SJCRH30 (cell line): ENCODE results near the gene ERMAP. TPM values are rescaled to one million over a fixed set of nuclear protein-coding genes. Genes with fewer than 3 reads are reported as not detected.
"Not testable (repeated sequence)": the region's sequence is repeated elsewhere in the genome, so short reads cannot be mapped to it uniquely, and the experiment has no call there.

Experiments used
- DNase-seq, 2 experiments: peaks; one replicate each; pipeline ENCODE4 v3.0.0-alpha.2; 2015 to 2020
- H3K27ac ChIP-seq: fragments of 250-450 bp; sonication (Bioruptor Pico); 2 replicates; pipeline ENCODE4 v1.5.1; 2020; ENCODE audit warnings: mild to moderate bottlenecking, moderate library complexity
- H3K27me3 ChIP-seq: fragments of 250-450 bp; sonication (Bioruptor Pico); 2 replicates; pipeline ENCODE4 v1.5.1; 2020; ENCODE audit warnings: mild to moderate bottlenecking, moderate library complexity
- H3K36me3 ChIP-seq: fragments of 250-450 bp; sonication (Bioruptor Pico); 2 replicates; pipeline ENCODE4 v1.5.1; 2020; ENCODE audit warnings: mild to moderate bottlenecking, moderate library complexity
- H3K4me1 ChIP-seq: fragments of 250-450 bp; sonication (Bioruptor Pico); 2 replicates; pipeline ENCODE4 v1.5.1; 2020; ENCODE audit warnings: mild to moderate bottlenecking, moderate library complexity
- H3K4me3 ChIP-seq: fragments of 250-450 bp; sonication (Bioruptor Pico); 2 replicates; pipeline ENCODE4 v1.5.1; 2020; ENCODE audit warnings: mild to moderate bottlenecking, moderate library complexity
- H3K9me3 ChIP-seq: fragments of 250-450 bp; sonication (Bioruptor Pico); replicated peaks from 2 replicates; pipeline ENCODE4 v1.5.1; 2020; ENCODE audit warnings: mild to moderate bottlenecking, moderate library complexity
- total RNA-seq: library from RNA; depleted of rRNA; stranded (reverse); fragments of >200 nt; shearing (Covaris generic); gene quantifications from 2 replicates; pipeline ENCODE4 v1.2.3, GENCODE V29; 2014

The ERMAP gene
- total RNA-seq, 1 experiment from 2014 or later, result 1.8 TPM

- no peak for DNase-seq
- no peaks in the 10 kb centered on the region for H3K36me3 ChIP-seq
These were observed 44.1 kb downstream of the ERMAP start for GRCh38 chr1:42861014-42861399.

GRCh38 chr1:42866549-42866948 is 49.6 kb downstream of the ERMAP start:
- Histone ChIP-seq H3K4me3 (no peak overlapping the region), H3K36me3 (no peaks in the 10 kb centered on the region), H3K27me3 (no peaks in the 10 kb centered on the region), H3K4me1 (no peaks in the 10 kb centered on the region), H3K27ac (no peak overlapping the region), H3K9me3 (no peaks in the 10 kb centered on the region)
- DNase-seq, result no peak

More at GRCh38 chr1:42861014-42861399, 44.1 kb downstream of the ERMAP start:
- H3K9me3 ChIP-seq, result no peaks in the 10 kb centered on the region
- no peak overlapping the region for H3K27ac ChIP-seq
- no peaks in the 10 kb centered on the region for H3K4me1 ChIP-seq
- no peak overlapping the region for H3K4me3 ChIP-seq
- no peaks in the 10 kb centered on the region for H3K27me3 ChIP-seq

GRCh38 chr1:42868466-42868865 is 51.5 kb downstream of the ERMAP start:
- DNase-seq, H3K4me3 ChIP-seq: not testable (repeated sequence)

GRCh38 chr1:42869254-42869653 is 52.3 kb downstream of the ERMAP start:
- H3K36me3 ChIP-seq, H3K4me1 ChIP-seq, H3K27ac ChIP-seq, DNase-seq, H3K4me3 ChIP-seq, H3K9me3 ChIP-seq, H3K27me3 ChIP-seq: not testable (repeated sequence)

More at GRCh38 chr1:42868466-42868865, 51.5 kb downstream of the ERMAP start:
- H3K4me1 ChIP-seq, H3K27ac ChIP-seq, H3K36me3 ChIP-seq, H3K27me3 ChIP-seq, H3K9me3 ChIP-seq: not testable (repeated sequence)

GRCh38 chr1:42869751-42870150 is 52.8 kb downstream of the ERMAP start:
- not testable (repeated sequence) for H3K27me3 ChIP-seq, H3K4me1 ChIP-seq, H3K4me3 ChIP-seq, H3K27ac ChIP-seq, H3K9me3 ChIP-seq, H3K36me3 ChIP-seq, DNase-seq

GRCh38 chr1:42873108-42873507 is 56.2 kb downstream of the ERMAP start:
- not testable (repeated sequence) for H3K36me3 ChIP-seq, H3K4me1 ChIP-seq, H3K27me3 ChIP-seq, H3K9me3 ChIP-seq, H3K4me3 ChIP-seq, H3K27ac ChIP-seq, DNase-seq

- no peak overlapping the region for H3K27ac ChIP-seq
- H3K4me3 ChIP-seq, result no peak overlapping the region
- H3K9me3 ChIP-seq, result 0 out of 2 replicates have a peak, but pooled peaks cover 6% of the 10 kb centered on the region
- no peaks in the 10 kb centered on the region for H3K27me3 ChIP-seq
- no peak for DNase-seq
- H3K36me3 ChIP-seq, result no peaks in the 10 kb centered on the region
- H3K4me1 ChIP-seq, result no peaks in the 10 kb centered on the region
These were observed 56.7 kb downstream of the ERMAP start for GRCh38 chr1:42873670-42874069.

GRCh38 chr1:42876009-42876408 is 59.1 kb downstream of the ERMAP start:
- Histone ChIP-seq H3K4me1 (no peaks in the 10 kb centered on the region), H3K36me3 (no peaks in the 10 kb centered on the region), H3K27ac (no peak overlapping the region), H3K4me3 (no peak overlapping the region), H3K9me3 (0 out of 2 replicates have a peak, but pooled peaks cover 6% of the 10 kb centered on the region), H3K27me3 (no peaks in the 10 kb centered on the region)
- no peak for DNase-seq

GRCh38 chr1:42877380-42877779 is 60.5 kb downstream of the ERMAP start:
- H3K36me3 ChIP-seq, result peaks cover 2% of the 10 kb centered on the region; the same call in 1 of the 2 replicates
- H3K27ac ChIP-seq, result no peak overlapping the region
- H3K27me3 ChIP-seq, result no peaks in the 10 kb centered on the region
- H3K9me3 ChIP-seq, result 0 out of 2 replicates have a peak, but pooled peaks cover 4% of the 10 kb centered on the region
- H3K4me1 ChIP-seq, result no peaks in the 10 kb centered on the region
- no peak overlapping the region for H3K4me3 ChIP-seq
- DNase-seq, result peak in 1 of 2 experiments; percentile 9

- H3K9me3 ChIP-seq, result no peaks in the 10 kb centered on the region
- DNase-seq, result no peak
- H3K27me3 ChIP-seq, result no peaks in the 10 kb centered on the region
- peaks cover 2% of the 10 kb centered on the region; the same call in 1 of the 2 replicates for H3K36me3 ChIP-seq
- no peak overlapping the region for H3K4me3 ChIP-seq
- no peak overlapping the region for H3K27ac ChIP-seq
- no peaks in the 10 kb centered on the region for H3K4me1 ChIP-seq
These were observed 63.5 kb downstream of the ERMAP start for GRCh38 chr1:42880384-42880783.

- Histone ChIP-seq H3K9me3 (no peaks in the 10 kb centered on the region), H3K27me3 (no peaks in the 10 kb centered on the region), H3K4me1 (no peaks in the 10 kb centered on the region), H3K27ac (no peak overlapping the region), H3K4me3 (no peak overlapping the region), H3K36me3 (peaks cover 2% of the 10 kb centered on the region; the same call in 1 of the 2 replicates)
- no peak for DNase-seq
These were observed 69.3 kb downstream of the ERMAP start for GRCh38 chr1:42886046-42886739.

- H3K27me3 ChIP-seq, result no peaks in the 10 kb centered on the region
- H3K9me3 ChIP-seq, result no peaks in the 10 kb centered on the region
- no peaks in the 10 kb centered on the region for H3K4me1 ChIP-seq
- no peak for DNase-seq
- H3K4me3 ChIP-seq, result no peak overlapping the region
- no peaks in the 10 kb centered on the region for H3K36me3 ChIP-seq
- H3K27ac ChIP-seq, result no peak overlapping the region
These were observed 69.9 kb downstream of the ERMAP start for GRCh38 chr1:42886800-42887199.

GRCh38 chr1:42887366-42887765 is 70.4 kb downstream of the ERMAP start:
- Histone ChIP-seq H3K27ac (no peak overlapping the region), H3K36me3 (no peaks in the 10 kb centered on the region), H3K27me3 (no peaks in the 10 kb centered on the region), H3K4me1 (no peaks in the 10 kb centered on the region), H3K9me3 (no peaks in the 10 kb centered on the region), H3K4me3 (no peak overlapping the region)
- DNase-seq, result no peak

GRCh38 chr1:42888013-42888633 is 71.2 kb downstream of the ERMAP start:
- H3K27me3 ChIP-seq, result no peaks in the 10 kb centered on the region
- no peak overlapping the region for H3K4me3 ChIP-seq
- H3K27ac ChIP-seq, result no peak overlapping the region
- no peaks in the 10 kb centered on the region for H3K36me3 ChIP-seq
- no peak for DNase-seq
- H3K9me3 ChIP-seq, result no peaks in the 10 kb centered on the region
- H3K4me1 ChIP-seq, result no peaks in the 10 kb centered on the region

GRCh38 chr1:42889264-42889663 is 72.3 kb downstream of the ERMAP start:
- H3K27ac ChIP-seq, result no peak overlapping the region
- no peak overlapping the region for H3K4me3 ChIP-seq
- no peak for DNase-seq
- H3K9me3 ChIP-seq, result no peaks in the 10 kb centered on the region
- H3K4me1 ChIP-seq, result no peaks in the 10 kb centered on the region
- no peaks in the 10 kb centered on the region for H3K36me3 ChIP-seq
- H3K27me3 ChIP-seq, result no peaks in the 10 kb centered on the region
